Activated T-cell treated with anti-CD3 and anti-CD28 coated beads for 48 hours (primary cell): ENCODE results near the gene GOLGA8H.
"Not testable (repeated sequence)": the region's sequence is repeated elsewhere in the genome, so short reads cannot be mapped to it uniquely, and the experiment has no call there.

Experiments used
- DNase-seq: peaks from one replicate; pipeline ENCODE4 v3.0.0-alpha.2; 2020; ENCODE audit warnings: low read depth

Gene GOLGA8H, protein sequence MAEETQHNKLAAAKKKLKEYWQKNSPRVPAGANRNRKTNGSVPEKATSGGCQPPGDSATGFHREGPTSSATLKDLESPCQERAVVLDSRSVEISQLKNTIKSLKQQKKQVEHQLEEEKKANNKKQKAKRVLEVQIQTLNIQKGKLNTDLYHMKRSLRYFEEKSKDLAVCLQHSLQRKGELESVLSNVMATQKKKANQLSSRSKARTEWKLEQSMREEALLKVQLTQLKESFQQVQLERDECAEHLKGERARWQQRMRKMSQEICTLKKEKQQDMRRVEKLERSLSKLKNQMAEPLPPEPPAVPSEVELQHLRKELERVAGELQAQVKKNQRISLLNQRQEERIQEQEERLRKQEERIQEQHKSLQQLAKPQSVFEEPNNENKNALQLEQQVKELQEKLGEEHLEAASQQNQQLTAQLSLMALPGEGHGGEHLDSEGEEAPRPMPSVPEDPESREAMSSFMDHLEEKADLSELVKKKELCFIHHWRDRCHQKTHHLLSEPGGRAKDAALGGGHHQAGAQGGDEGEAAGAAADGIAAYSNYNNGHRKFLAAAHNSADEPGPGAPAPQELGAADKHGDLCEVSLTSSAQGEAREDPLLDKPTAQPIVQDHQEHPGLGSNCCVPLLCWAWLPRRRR

DNA sequence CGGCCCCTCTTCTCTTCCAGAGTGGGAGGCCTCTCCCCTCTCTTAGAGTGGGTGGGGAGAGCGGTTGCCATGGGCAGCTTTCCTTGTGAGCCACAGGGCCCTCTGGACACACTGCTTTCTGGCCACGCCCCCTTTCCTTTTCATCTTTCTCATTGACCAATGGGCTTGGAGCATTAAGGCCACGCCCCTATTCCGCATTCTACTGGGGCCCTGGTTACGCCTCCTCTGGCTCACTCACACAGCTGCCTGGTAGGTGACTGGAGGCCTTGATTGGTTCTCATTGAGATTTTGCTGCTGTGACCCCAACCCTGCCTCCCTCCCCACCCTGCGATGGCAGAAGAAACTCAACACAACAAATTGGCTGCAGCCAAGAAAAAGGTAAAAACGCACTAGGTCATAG, at the start of gene GOLGA8H:
TSS of gene GOLGA8H (plus strand) at position 233 of the 400 bp plus-strand sequence. CDS start at position 331, 98 bp downstream.
- DNase-seq = not testable (repeated sequence)

DNA sequence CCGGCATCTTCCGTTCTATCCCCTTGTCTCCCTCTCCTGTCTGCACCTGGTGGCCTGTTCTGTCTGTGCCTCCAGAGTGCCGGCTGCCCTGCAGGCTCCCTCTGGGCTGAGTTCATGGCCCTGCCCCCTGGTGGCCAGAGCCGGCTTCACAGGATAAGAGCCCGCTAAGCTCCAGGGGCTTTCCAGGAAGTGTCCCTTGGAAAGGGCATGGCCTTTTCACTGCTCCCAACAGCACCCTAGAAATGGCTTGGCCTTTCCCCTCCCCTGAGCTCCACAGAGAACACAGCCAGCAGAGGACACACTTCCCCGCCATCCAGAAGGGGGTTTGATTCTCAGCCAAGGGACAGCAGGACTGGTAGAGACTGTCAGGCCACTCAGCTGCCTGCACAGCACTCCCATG, 36.9 kb upstream of the GOLGA8H start:
- DNase-seq = not testable (repeated sequence)

DNA sequence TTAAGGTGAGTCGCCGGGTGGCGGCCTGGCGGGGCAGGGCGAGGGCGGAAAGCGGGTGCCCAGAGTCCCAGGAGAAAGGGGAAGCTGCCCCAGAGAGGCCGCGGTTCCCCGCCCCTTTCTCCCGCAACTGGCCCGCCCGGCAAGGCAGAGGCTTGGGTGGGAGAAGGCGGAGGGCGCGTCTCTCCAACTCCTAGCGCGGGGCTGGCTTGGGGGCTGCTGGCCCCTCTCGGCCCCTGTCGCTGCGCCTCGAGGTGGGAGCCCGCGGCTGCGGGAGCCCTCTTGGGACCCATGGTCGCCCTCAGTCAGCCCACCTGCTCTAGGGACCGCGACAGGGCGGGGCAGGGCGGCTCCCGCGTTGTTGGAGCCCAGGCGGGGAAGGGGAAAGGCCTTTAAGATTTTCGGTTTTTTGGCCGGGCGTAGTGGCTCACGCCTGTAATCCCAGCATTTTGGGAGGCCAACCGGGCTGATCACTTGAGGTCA, 30.8 kb upstream of the GOLGA8H start:
- not testable (repeated sequence) for DNase-seq

DNA sequence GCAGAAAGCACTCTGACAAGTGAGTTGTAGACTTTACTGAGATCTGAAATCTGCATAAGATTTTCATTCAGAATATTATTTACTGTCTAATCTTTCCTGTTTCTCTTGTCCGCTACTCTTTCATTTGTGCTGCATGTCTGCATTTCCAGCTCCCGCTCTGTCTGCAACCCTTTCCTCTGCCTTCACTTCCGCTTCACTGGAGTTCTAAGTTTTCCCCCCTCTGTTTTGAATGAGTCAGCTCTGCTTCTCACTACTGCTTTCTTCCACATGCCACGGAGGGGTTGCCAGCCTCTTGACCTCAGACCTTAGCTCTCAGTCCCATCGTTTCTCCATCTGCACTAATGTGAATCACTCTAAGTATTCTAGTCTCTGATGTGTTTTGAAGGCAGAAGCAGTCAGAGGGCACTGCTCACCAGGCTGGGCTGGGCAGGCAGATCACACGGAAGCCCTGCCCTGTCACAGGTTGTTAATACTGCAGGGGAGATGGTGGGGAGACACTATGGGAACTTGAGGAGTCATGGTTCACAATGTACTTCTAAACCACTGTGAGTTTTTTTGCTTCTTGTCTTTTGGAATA, 24.3 kb upstream of the GOLGA8H start:
- not testable (repeated sequence) for DNase-seq

DNA sequence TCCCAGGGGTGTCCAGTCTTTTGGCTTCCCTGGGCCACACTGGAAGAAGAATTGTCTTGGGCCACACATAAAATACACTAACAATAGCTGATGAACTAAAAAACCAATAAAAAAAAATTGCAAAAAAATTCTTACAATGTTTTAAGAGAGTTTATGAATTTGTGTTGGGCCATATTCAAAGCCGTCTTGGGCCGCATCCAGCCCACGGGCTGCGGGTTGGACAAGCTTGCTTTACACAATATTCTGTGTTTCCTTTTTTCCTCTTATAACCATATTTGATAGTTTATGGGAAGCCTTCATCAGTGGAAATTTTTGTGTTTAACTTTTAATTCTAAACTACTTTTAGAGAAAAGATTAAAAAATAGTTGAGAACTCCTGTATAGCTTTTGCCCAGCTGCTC, 23.1 kb upstream of the GOLGA8H start:
- not testable (repeated sequence) for DNase-seq

DNA sequence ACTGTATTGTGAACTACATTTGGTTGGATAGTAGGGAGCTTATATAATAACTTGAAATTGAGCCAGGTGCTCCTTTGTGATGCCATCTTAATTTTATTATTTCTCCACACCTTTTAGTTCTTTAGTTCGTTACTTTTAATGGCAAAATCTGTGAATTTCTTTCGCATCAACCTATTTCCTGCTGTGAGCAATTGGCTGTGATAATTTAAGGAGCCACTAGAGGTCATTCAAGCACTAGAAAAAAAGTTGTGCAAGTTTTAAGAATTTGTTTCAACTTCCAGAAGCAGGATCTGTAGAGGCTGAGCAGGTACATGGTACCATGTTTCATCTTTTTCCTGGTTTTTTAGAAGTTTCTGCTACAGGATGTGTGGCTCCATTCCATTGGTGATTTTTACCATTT, 4.9 kb upstream of the GOLGA8H start:
- not testable (repeated sequence) for DNase-seq

DNA sequence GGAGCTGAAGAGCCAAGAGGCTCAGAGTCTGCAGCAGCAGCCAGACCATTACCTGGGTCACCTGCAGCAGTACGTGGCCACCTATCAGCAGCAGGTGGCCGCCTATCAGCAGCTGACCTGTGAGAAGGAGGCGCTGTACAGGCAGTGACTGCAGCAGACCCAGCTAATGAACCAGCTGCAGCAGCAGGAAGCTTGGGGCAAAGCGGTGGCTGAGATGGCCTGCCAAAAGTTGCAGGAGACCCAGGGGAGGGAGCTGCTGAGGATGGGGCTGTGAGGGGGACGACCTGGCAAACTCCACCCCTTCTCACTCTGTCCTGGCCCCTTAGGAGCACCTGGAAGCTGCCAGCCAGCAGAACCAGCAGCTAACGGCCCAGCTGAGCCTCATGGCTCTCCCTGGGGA, 8.4 kb downstream of the GOLGA8H start:
- not testable (repeated sequence) for DNase-seq

DNA sequence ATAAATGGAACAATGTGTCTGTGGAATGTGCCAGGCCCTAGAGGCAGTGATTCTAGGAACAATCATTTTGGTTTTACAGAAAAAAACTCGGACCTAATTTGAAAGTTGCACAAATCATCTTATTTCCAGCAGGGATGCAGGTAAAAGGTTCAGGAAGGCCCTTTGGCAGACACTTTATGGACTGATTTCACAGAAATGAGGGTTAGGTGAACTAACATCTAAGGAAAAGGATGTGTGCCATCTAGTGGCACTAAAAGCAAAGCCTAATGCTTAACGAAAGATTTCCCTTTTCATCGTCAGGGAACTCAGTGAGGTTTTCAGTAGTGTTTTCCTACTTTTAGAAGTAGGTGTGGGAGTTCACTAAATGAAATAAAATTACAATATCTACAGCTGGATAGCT, 17.5 kb downstream of the GOLGA8H start:
- DNase-seq = not testable (repeated sequence)

DNA sequence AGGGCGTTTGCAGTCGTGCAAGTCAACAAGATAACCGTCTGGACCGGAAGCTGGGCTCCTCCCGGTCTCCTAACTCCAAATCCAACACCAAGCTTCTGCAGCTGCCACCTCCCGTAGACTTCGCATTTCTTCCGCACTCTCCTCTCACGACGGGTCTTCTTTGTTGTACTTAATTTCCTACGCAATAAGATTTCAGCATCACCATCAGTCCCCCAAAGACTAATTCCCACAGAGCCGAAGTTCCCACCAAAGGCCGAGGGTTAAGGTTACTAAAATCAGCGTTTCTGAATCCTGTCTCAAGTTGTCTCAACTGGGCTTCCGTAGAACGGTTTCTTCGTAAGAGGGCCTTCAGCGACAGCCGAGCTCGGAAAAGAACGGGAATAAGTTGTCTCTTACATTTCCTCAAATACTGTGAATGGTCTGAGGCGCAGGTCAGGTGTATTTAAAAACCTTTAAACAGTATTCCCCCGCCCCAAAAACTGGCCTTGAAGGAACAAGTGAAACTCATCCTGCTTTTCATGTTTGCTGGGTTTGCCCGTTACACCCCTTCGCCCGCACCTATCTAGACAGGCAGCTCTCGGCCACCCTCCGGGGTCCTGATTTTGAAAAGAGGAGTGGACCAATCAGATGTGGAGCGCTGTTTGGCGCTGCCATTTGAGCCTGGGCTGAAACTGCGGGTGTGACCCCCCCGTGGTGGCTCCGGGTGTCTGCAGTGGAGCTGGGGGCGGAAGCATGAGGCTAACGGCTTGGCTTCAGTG, 21.8 kb downstream of the GOLGA8H start, which contains the start of gene ARHGAP11B:
TSS of gene ARHGAP11B (plus strand) at position 693 of the 758 bp plus-strand sequence.
- DNase-seq = peak; percentile 91

DNA sequence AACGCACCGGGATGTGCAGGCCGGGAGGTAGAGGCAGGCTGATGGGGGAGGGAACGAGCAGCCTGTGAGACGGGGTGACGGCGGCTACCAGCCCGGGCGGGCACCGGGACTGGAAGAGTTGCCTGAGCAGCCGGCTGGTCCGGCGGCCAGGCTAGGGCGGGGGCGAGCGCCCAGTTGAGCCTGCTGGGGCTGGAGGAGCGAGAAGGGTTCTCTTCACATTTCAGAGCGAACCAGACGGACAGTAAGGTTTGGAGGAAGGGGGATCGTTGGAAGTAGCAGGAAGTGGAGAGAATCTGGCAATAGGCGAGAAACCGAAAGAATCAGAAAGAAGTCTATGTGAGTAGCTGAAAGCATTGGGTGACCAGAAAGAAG, 22.4 kb downstream of the GOLGA8H start:
- not testable (repeated sequence) for DNase-seq

DNA sequence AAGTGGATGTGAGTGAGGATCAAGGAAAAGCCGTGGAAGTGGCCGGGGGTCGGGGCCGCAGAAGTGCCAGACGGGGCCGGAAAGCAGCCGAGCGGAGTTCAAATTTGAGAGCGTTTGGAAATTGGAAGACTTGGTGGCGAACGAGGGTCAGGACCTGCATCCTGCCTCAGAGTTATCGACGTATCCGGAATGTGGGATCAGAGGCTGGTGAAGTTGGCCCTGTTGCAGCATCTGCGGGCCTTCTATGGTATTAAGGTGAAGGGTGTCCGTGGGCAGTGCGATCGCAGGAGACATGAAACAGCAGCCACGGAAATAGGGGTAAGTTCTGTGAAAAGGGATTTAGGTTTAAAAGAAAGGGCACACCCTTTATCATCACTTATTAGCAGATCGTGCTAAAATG, 22.8 kb downstream of the GOLGA8H start:
- DNase-seq = not testable (repeated sequence)

DNA sequence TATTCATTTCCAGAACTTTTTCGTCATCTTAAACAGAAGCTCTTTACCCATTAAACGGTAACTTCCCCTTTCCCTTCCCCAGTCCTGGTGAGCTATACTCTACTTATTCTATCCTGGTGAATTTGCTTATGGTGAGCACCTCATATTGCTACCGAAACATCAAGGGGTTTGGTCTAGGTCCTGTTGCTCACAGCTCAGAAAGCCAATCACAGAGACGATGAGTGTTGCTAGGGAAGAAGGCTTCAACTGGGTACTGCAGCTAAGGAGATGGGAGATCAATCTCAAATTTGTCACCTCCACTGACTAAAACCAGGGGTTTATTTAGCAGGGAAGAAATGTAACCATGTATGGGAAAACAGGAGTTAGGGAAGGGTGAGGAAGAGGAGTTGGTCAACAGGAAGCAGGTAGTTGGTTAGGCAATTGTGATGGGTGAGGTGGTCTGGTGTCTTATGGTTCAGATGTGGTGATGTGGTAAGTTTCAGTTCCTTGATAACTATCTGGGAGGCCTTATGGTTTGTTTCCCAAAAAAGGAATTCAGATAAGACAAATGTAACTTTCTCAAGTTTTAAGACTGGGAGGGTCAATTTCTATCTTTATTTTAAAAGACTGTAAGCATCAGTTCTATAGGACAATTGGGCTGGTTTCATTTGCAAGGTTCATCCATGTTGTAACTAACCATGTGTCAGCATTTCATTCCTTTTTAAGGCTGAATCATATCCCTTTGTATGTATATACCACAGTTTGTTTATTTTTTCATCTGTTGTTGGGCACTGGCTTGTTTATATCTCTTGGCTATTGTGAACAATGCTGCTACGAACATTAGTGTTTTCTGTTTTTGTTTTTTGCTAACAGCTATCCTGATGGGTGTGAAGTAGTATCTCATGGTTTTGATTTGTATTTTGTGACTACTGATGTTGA, 46.4 kb downstream of the GOLGA8H start:
- no peak for DNase-seq

DNA sequence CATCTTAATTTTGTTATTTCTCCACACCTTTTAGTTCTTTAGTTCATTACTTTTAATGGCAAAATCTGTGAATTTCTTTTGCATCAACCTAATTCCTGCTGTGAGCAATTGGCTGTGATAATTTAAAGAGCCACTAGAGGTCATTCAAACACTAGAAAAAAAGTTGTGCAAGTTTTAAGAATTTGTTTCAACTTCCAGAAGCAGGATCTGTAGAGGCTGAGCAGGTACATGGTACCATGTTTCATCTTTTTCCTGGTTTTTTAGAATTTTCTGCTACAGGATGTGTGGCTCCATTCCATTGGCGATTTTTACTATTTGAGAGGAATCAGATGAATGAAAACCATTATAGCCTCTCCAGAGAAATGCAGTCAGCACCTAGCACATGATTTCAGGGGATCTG, 57.3 kb downstream of the GOLGA8H start:
- DNase-seq = not testable (repeated sequence)
